Measurements from ENCODE around the gene ORM2.

ORM2 gene

GRCh38 chr9:114367772-114368569, 38.3 kb downstream of the ORM2 start:
- Histone ChIP-seq H3K4me3 (ENCODE audit: insufficient read length, low read depth) (no peak overlapping the region), H3K9ac (ENCODE audit: insufficient read length, low read depth) (no peak overlapping the region), H3K27me3 (ENCODE audit: insufficient read depth, insufficient read length) (no peaks in the 10 kb centered on the region), H3K9me3 (ENCODE audit: insufficient read depth, low read length) (no peaks in the 10 kb centered on the region), H3K4me1 (ENCODE audit: insufficient read depth, insufficient read length) (peaks cover 25% of the 10 kb centered on the region), H3K36me3 (ENCODE audit: insufficient read depth, insufficient read length, low read length) (peaks cover 59% of the 10 kb centered on the region)
- DNase-seq (ENCODE audit: low read depth, low spot score): no peak
- TF ChIP-seq ZNF274 (IDR thresholded peaks at IDR 0.05; ENCODE audit: low read depth, low read length): no peak

DNA sequence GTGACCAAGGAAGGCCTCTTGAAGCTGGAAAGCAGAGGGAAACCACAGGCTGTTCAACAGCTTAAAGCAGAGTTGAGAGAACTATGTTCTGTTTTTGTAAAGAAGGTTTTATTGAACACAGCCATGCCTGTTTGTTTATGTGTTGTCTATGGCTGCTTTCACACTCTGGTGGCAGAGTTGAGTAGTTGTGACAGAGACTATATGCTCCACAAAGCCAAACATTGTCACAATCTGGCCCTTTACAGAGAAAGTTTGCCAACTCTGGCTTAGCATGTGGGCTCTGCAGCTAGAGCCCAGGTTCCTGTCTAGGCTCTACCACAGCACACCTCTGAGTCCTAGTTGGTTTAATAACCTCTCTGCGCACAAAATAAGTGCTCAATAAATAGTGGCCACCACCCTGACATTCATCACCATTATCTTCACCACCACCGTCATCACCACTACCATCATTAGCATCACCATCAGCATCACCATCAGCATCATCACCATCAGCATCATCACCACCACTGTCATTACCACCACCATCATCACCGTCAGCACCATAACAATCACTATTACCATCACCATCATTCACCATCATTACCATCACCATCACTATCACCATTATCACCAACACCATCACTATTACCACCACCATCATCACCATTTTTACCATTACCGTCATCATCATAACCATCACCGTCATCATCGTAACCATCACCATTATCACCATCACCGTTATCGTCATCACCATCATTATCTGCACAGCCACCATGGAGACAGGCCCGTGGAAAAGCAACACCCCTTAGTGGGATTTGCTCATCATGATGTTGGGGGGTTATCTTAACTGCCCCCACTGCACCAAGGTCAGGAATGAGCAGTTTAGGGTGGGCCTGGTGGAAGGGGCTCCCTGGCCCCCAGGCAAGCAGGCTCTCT, 39.8 kb downstream of the ORM2 start:
- Histone ChIP-seq H3K9me3 (ENCODE audit: insufficient read depth, low read length) (no peaks in the 10 kb centered on the region), H3K9ac (ENCODE audit: insufficient read length, low read depth) (peak overlapping the region; percentile 38), H3K36me3 (ENCODE audit: insufficient read depth, insufficient read length, low read length) (peaks cover 62% of the 10 kb centered on the region), H3K4me1 (ENCODE audit: insufficient read depth, insufficient read length) (peaks cover 25% of the 10 kb centered on the region), H3K27me3 (ENCODE audit: insufficient read depth, insufficient read length) (no peaks in the 10 kb centered on the region), H3K4me3 (ENCODE audit: insufficient read length, low read depth) (no peak overlapping the region)
- no peak for TF ChIP-seq SUZ12 (IDR thresholded peaks at IDR 0.05; ENCODE audit: extremely low read depth, insufficient read depth, insufficient read length)
- TF ChIP-seq YY1 (IDR thresholded peaks at IDR 0.05; ENCODE audit: insufficient read depth, insufficient read length): no peak
- TF ChIP-seq ZNF274 (IDR thresholded peaks at IDR 0.05; ENCODE audit: low read depth, low read length): no peak
- no peak for DNase-seq (ENCODE audit: low read depth, low spot score)

DNA sequence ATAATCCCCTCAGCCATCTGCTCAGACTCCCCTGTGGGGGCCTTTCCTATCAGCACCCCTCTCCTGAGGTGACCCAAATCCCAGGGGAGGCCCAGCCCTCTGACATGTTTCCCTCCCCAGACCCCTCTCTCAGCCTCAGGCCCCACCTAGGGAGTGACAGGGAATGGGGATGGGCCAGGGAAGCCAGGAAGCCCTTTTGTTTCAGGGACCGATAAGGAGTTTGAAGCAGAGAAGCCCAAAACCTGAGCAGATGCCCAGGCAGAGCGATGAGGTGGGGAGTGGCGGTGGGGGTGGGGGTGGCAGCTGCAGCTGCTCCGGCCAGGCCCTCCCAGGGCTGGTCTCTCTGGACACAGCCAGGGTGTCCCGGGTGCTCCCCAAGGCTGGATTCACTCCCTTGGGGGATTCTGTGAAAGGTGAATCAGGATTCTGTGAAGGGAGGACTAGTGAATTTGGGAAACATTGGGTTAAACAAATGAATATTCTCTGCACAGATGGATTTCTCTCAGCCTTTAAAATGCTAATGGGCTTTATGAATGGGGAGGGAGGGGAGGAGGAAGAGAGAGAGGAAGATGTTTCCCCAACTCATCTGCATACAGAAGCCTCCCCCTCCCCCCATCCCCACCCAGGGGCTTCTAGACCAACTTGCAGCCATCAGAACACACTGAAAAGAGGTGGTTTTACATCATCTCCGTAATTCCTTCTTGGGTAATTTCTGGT, 40.7 kb downstream of the ORM2 start:
- Histone ChIP-seq H3K9me3 (ENCODE audit: insufficient read depth, low read length) (no peaks in the 10 kb centered on the region), H3K4me1 (ENCODE audit: insufficient read depth, insufficient read length) (peaks cover 28% of the 10 kb centered on the region), H3K4me3 (ENCODE audit: insufficient read length, low read depth) (no peak overlapping the region), H3K27me3 (ENCODE audit: insufficient read depth, insufficient read length) (no peaks in the 10 kb centered on the region), H3K36me3 (ENCODE audit: insufficient read depth, insufficient read length, low read length) (peaks cover 54% of the 10 kb centered on the region), H3K9ac (ENCODE audit: insufficient read length, low read depth) (peak overlapping the region; percentile 38)
- DNase-seq (ENCODE audit: low read depth, low spot score): peak; percentile 70
- TF ChIP-seq YY1 (IDR thresholded peaks at IDR 0.05; ENCODE audit: insufficient read depth, insufficient read length) (no peak), SUZ12 (IDR thresholded peaks at IDR 0.05; ENCODE audit: extremely low read depth, insufficient read depth, insufficient read length) (no peak), ZNF274 (IDR thresholded peaks at IDR 0.05; ENCODE audit: low read depth, low read length) (no peak)

GRCh38 chr9:114370968-114371320, 41.3 kb downstream of the ORM2 start:
- H3K4me1 ChIP-seq (ENCODE audit: insufficient read depth, insufficient read length): peaks cover 28% of the 10 kb centered on the region
- H3K27me3 ChIP-seq (ENCODE audit: insufficient read depth, insufficient read length): no peaks in the 10 kb centered on the region
- TF ChIP-seq YY1 (IDR thresholded peaks at IDR 0.05; ENCODE audit: insufficient read depth, insufficient read length): no peak
- TF ChIP-seq SUZ12 (IDR thresholded peaks at IDR 0.05; ENCODE audit: extremely low read depth, insufficient read depth, insufficient read length): no peak
- no peak for TF ChIP-seq ZNF274 (IDR thresholded peaks at IDR 0.05; ENCODE audit: low read depth, low read length)

DNA sequence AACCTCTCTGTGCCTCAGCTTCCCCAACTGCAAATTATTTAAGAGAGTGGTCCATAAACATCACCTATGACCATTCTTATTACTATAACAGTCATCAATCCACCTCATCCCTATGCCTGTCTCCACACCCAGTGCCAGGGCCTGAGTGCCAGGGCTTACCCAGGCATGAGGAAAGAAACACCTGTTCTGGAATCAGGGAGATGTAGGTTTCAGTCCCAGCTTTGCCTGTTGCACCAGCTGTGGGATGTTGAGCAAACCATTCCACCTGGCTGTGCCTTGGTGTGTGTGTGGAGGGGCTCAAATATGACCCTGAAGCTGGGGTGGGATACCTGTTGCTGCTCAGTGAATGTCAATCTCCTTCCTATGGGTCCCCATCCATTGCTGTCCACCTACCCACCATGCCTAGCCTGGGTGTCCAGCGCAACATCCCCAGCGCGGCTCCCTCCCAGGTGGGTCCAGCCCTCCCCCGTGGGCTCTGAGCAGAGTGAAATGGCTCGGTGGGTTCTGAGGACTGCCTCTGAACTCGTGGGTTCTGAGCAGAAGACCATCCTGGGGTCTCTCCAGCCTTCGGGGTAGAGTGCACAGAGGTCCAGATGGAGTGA, 41.8 kb downstream of the ORM2 start:
- H3K4me1 ChIP-seq (ENCODE audit: insufficient read depth, insufficient read length): peaks cover 28% of the 10 kb centered on the region
- peaks cover 54% of the 10 kb centered on the region for H3K36me3 ChIP-seq (ENCODE audit: insufficient read depth, insufficient read length, low read length)
- no peak overlapping the region for H3K9ac ChIP-seq (ENCODE audit: insufficient read length, low read depth)
- DNase-seq (ENCODE audit: low read depth, low spot score): no peak
- H3K9me3 ChIP-seq (ENCODE audit: insufficient read depth, low read length): no peaks in the 10 kb centered on the region
- H3K27me3 ChIP-seq (ENCODE audit: insufficient read depth, insufficient read length): no peaks in the 10 kb centered on the region
- no peak overlapping the region for H3K4me3 ChIP-seq (ENCODE audit: insufficient read length, low read depth)
- TF ChIP-seq YY1 (IDR thresholded peaks at IDR 0.05; ENCODE audit: insufficient read depth, insufficient read length): no peak
- no peak for TF ChIP-seq SUZ12 (IDR thresholded peaks at IDR 0.05; ENCODE audit: extremely low read depth, insufficient read depth, insufficient read length)
- TF ChIP-seq ZNF274 (IDR thresholded peaks at IDR 0.05; ENCODE audit: low read depth, low read length): no peak

More at GRCh38 chr9:114370968-114371320, 41.3 kb downstream of the ORM2 start:
- Histone ChIP-seq H3K4me3 (ENCODE audit: insufficient read length, low read depth) (no peak overlapping the region), H3K36me3 (ENCODE audit: insufficient read depth, insufficient read length, low read length) (peaks cover 51% of the 10 kb centered on the region), H3K9ac (ENCODE audit: insufficient read length, low read depth) (no peak overlapping the region), H3K9me3 (ENCODE audit: insufficient read depth, low read length) (no peaks in the 10 kb centered on the region)
- no peak for DNase-seq (ENCODE audit: low read depth, low spot score)

DNA sequence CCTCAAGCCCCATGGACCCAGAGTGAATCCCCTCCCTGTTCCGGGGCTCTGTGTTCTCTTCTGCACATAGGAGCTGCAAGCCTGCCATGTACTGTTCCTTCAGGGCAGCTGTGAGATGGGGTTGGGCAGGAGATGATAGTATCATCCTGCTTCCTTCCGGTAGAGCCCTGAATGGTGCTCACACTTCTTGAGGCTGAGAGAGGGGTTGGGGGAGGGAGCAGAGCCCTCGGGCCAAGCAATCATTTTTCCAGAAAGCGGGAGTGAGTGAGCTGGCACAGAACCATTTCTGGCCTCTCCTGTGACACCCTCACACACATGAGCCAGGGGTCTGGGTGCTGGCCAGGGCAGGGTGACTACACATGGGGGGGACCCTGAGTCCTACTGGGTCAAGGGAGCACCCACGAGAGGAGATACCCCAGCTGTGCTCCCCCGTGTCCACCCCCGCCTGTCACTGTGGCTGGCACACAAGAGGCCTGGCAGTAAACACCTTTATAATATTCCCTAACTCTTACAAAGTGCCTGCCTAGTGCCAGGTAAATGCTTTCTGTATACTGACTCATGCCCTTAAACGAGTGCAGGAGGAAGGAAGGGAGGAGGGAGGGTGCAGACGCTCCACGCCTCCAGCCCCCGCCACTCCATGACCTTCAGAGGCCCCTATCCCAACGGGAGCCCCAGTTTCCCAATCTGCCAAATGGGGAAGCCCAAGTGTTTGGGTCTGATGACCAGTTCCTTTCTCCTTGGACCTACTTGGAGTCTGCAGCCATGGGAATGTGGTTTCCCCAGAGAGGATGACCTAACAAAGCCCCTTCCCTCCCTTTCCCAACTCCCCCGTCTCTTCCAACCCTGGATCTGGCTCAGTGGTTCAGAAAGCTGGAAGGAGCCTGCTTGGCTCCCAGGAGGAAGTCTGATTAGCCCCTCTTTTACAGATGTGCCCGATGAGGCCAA, 42.6 kb downstream of the ORM2 start:
- Histone ChIP-seq H3K36me3 (ENCODE audit: insufficient read depth, insufficient read length, low read length) (peaks cover 58% of the 10 kb centered on the region), H3K4me1 (ENCODE audit: insufficient read depth, insufficient read length) (peaks cover 32% of the 10 kb centered on the region), H3K9me3 (ENCODE audit: insufficient read depth, low read length) (no peaks in the 10 kb centered on the region), H3K4me3 (ENCODE audit: insufficient read length, low read depth) (no peak overlapping the region), H3K27me3 (ENCODE audit: insufficient read depth, insufficient read length) (no peaks in the 10 kb centered on the region), H3K9ac (ENCODE audit: insufficient read length, low read depth) (no peak overlapping the region)
- no peak for DNase-seq (ENCODE audit: low read depth, low spot score)
- no peak for TF ChIP-seq SUZ12 (IDR thresholded peaks at IDR 0.05; ENCODE audit: extremely low read depth, insufficient read depth, insufficient read length)
- TF ChIP-seq YY1 (IDR thresholded peaks at IDR 0.05; ENCODE audit: insufficient read depth, insufficient read length): no peak
- TF ChIP-seq ZNF274 (IDR thresholded peaks at IDR 0.05; ENCODE audit: low read depth, low read length): no peak
